CD4-positive, alpha-beta T cell (primary cell): ENCODE results near the gene FNDC1. TPM values are rescaled to one million over a fixed set of nuclear protein-coding genes. Genes with fewer than 3 reads are reported as not detected.

ENCODE experiments used
- ATAC-seq: fragments of 200-7000 bp; cut with Tn5 transposase; one replicate; pipeline ENCODE4 v1.10.0; 2022; ENCODE audit warnings: mild to moderate bottlenecking; ENCODE audit not compliant: poor library complexity
- CTCF ChIA-PET: fragments of 350-600 bp; sonication (Branson Sonifier 250); formaldehyde crosslinking; loops from one replicate; lab custom pipeline; 2021; ENCODE audit warnings: antibody characterized with exemption, inconsistent platforms; lab: Charles Lee
- POLR2A ChIA-PET: fragments of 350-600 bp; sonication (Branson Sonifier 250); formaldehyde crosslinking; loops from one replicate; lab custom pipeline; 2021; ENCODE audit warnings: antibody characterized with exemption, inconsistent platforms; lab: Charles Lee
- DNase-seq, 14 experiments: peaks; one replicate each; pipeline ENCODE4 v3.0.0-alpha.2; 2013 to 2020; ENCODE audit warnings: mixed read lengths in 2 of 14
- H3K27ac ChIP-seq, 2 donors: one replicate each; pipeline versions ENCODE4 v1.5.1 to v1.7.0; 2013; ENCODE audit warnings: low read length in 2 of 2, low read depth in 1 of 2, mild to moderate bottlenecking in 1 of 2
- H3K27me3 ChIP-seq, 2 experiments: 1 replicate in 1 of 2; 2 replicates in 1 of 2; pipeline versions ENCODE4 v1.6.1 to v1.7.0; 2013; ENCODE audit warnings: low read length in 2 of 2, control low read depth in 1 of 2, mild to moderate bottlenecking in 1 of 2, moderate library complexity in 1 of 2; ENCODE audit not compliant: insufficient read depth in 2 of 2, control insufficient read depth in 1 of 2
- H3K36me3 ChIP-seq: one replicate; pipeline ENCODE4 v1.6.1; 2013; ENCODE audit warnings: low read length, control low read depth; ENCODE audit not compliant: insufficient read depth
- H3K4me1 ChIP-seq: one replicate; pipeline ENCODE4 v1.6.1; 2013; ENCODE audit warnings: low read length, control low read depth; ENCODE audit not compliant: insufficient read depth
- H3K4me3 ChIP-seq: one replicate; pipeline ENCODE4 v1.5.1; 2013; ENCODE audit warnings: mild to moderate bottlenecking, low read length, moderate library complexity
- H3K9me3 ChIP-seq, 2 experiments: 1 replicate in 1 of 2; 2 replicates in 1 of 2; pipeline versions ENCODE4 v1.6.1 to v1.7.0; 2013; ENCODE audit warnings: low read length in 2 of 2, mild to moderate bottlenecking in 2 of 2, control low read depth in 1 of 2, moderate library complexity in 1 of 2; ENCODE audit not compliant: control insufficient read depth in 1 of 2, insufficient read depth in 1 of 2
- H3K27ac Mint-ChIP-seq: one replicate; pipeline ENCODE4 v1.8.0; 2020; ENCODE audit warnings: mixed read lengths
- H3K27me3 Mint-ChIP-seq: one replicate; pipeline ENCODE4 v1.8.0; 2021; ENCODE audit warnings: mixed read lengths
- H3K36me3 Mint-ChIP-seq: one replicate; pipeline ENCODE4 v1.8.0; 2021; ENCODE audit warnings: low read depth, mixed read lengths
- H3K4me1 Mint-ChIP-seq: one replicate; pipeline ENCODE4 v1.8.0; 2021; ENCODE audit warnings: low read depth, mixed read lengths
- H3K4me3 Mint-ChIP-seq: one replicate; pipeline ENCODE4 v1.8.0; 2020; ENCODE audit warnings: mild to moderate bottlenecking, mixed read lengths
- H3K9me3 Mint-ChIP-seq: one replicate; pipeline ENCODE4 v1.8.0; 2020; ENCODE audit warnings: mixed read lengths
- intact Hi-C, 2 experiments: fragments of 100-400 bp; cut with DNase I in 1 of 2; cut with micrococcal nuclease in 1 of 2; formaldehyde crosslinking; loops; one replicate each; pipeline versions ENCODE4 v1.15.1 to v1.9.0; 2023 to 2025; cut with DNase I, micrococcal nuclease
- total RNA-seq, 174 experiments: library from RNA in 2 of 174; stranded (reverse) in 2 of 174; gene quantifications; one replicate each; pipeline ENCODE4 v1.2.3 and lab custom pipeline; 2021 to 2026
- TF ChIP-seq, protein P1 (sequence below): fragments of 200-600 bp; IDR thresholded peaks from one replicate; pipeline ENCODE4 v1.8.0; 2022; ENCODE audit warnings: antibody characterized with exemption, mild to moderate bottlenecking

The FNDC1 gene
- total RNA-seq, 2 experiments from 2014 or later = not detected

DNA sequence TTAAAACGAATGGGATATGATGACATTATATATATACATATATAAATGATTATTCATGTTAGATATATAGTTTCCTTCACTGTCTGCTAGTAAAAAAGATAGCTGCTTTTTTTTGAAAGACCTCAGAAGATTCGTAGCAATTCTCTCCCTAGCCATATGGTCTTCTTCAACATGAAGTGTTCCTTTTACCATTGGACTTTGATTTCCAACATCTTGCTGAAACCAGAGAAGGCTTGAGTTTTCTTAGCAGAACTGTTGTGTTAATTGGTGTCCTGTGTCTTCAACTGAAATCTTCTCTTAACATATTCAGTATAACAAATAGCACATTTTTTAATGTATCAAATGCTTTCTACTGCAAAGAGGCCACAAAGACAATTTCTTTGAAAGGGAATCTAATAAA, 55.3 kb downstream of the FNDC1 start:
- TF ChIP-seq, protein P1, sequence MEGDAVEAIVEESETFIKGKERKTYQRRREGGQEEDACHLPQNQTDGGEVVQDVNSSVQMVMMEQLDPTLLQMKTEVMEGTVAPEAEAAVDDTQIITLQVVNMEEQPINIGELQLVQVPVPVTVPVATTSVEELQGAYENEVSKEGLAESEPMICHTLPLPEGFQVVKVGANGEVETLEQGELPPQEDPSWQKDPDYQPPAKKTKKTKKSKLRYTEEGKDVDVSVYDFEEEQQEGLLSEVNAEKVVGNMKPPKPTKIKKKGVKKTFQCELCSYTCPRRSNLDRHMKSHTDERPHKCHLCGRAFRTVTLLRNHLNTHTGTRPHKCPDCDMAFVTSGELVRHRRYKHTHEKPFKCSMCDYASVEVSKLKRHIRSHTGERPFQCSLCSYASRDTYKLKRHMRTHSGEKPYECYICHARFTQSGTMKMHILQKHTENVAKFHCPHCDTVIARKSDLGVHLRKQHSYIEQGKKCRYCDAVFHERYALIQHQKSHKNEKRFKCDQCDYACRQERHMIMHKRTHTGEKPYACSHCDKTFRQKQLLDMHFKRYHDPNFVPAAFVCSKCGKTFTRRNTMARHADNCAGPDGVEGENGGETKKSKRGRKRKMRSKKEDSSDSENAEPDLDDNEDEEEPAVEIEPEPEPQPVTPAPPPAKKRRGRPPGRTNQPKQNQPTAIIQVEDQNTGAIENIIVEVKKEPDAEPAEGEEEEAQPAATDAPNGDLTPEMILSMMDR = no peak
- Histone ChIP-seq H3K4me3 (no peak overlapping the region), H3K36me3 (no peaks in the 10 kb centered on the region), H3K4me1 (no peaks in the 10 kb centered on the region), H3K27ac (no peak overlapping the region), H3K9me3 (no peaks in the 10 kb centered on the region), H3K27me3 (peaks cover 5 to 8% of the 10 kb centered on the region in 2 experiments)
- Mint-ChIP-seq H3K4me1 (peaks cover 5% of the 10 kb centered on the region), H3K27ac (no peak overlapping the region), H3K4me3 (no peak overlapping the region), H3K36me3 (no peaks in the 10 kb centered on the region), H3K9me3 (no peaks in the 10 kb centered on the region), H3K27me3 (peaks cover 36% of the 10 kb centered on the region)
- intact Hi-C loops = no loop called here
- POLR2A ChIA-PET = no interaction called here
- CTCF ChIA-PET = no interaction called here
- ATAC-seq (no peak), DNase-seq (no peak)

DNA sequence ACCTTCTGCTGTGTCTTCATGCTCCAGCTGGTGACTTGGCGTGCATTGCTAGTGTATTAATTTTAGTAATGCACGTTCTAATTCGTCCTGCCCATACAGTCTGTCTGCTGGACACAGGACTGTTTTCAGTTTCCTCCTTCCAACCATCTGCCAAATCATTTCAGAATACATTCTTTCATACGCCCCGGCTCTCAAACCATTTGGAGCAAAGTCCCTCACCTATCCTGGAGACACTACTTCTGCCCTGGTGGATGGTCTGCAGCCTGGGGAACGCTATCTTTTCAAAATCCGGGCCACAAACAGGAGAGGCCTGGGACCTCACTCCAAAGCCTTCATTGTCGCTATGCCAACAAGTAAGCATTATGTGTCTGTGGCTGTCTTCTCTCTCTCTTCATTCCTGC, 60.5 kb downstream of the FNDC1 start:
- Histone ChIP-seq H3K9me3 (no peaks in the 10 kb centered on the region), H3K4me3 (no peak overlapping the region), H3K36me3 (no peaks in the 10 kb centered on the region), H3K4me1 (no peaks in the 10 kb centered on the region), H3K27ac (no peak overlapping the region), H3K27me3 (peaks cover 7 to 33% of the 10 kb centered on the region in 2 experiments)
- Mint-ChIP-seq H3K27ac (no peak overlapping the region), H3K9me3 (no peaks in the 10 kb centered on the region), H3K4me1 (no peaks in the 10 kb centered on the region), H3K4me3 (no peak overlapping the region), H3K36me3 (no peaks in the 10 kb centered on the region), H3K27me3 (peaks cover 34% of the 10 kb centered on the region)
- ChIA-PET CTCF (no interaction called here), POLR2A (no interaction called here)
- DNase-seq = no peak
- ATAC-seq = no peak
- TF ChIP-seq, protein P1 = no peak
- intact Hi-C loops = no loop called here

DNA sequence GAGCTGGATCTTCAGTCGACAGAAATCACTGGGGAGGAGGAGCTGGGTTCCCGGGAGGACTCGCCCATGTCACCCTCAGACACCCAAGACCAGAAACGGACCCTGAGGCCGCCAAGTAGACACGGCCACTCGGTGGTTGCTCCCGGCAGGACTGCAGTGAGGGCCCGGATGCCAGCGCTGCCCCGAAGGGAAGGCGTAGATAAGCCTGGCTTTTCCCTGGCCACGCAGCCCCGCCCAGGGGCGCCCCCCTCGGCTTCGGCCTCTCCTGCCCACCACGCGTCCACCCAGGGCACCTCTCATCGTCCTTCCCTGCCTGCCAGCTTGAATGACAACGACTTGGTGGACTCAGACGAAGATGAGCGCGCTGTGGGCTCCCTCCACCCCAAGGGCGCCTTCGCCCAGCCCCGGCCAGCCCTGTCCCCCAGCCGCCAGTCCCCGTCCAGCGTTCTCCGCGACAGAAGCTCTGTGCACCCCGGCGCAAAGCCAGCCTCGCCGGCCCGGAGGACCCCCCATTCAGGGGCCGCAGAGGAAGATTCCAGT, 63.0 kb downstream of the FNDC1 start:
- no peak for ATAC-seq

More for the DNA sequence above, 63.0 kb downstream of the FNDC1 start:
- Histone ChIP-seq H3K27ac (no peak overlapping the region), H3K36me3 (no peaks in the 10 kb centered on the region), H3K27me3 (peaks cover 18 to 53% of the 10 kb centered on the region in 2 experiments), H3K4me1 (no peaks in the 10 kb centered on the region), H3K4me3 (no peak overlapping the region), H3K9me3 (no peaks in the 10 kb centered on the region)
- TF ChIP-seq, protein P1 = no peak
- no peak overlapping the region for H3K27ac Mint-ChIP-seq
- no peak overlapping the region for H3K4me3 Mint-ChIP-seq
- ChIA-PET POLR2A (no interaction called here), CTCF (no interaction called here)
- no peaks in the 10 kb centered on the region for H3K9me3 Mint-ChIP-seq
- no peak for DNase-seq
- H3K4me1 Mint-ChIP-seq = no peaks in the 10 kb centered on the region
- intact Hi-C loops = no loop called here
- no peaks in the 10 kb centered on the region for H3K36me3 Mint-ChIP-seq
- peaks cover 49% of the 10 kb centered on the region for H3K27me3 Mint-ChIP-seq
